Lung (tissue), 12 donors: ENCODE data around the gene CCDC9B. TPM values are rescaled to one million over a fixed set of nuclear protein-coding genes. Genes with fewer than 3 reads are reported as not detected.

ENCODE experiments used
- ATAC-seq: fragments of 200-7000 bp; cut with Tn5 transposase; one replicate; pipeline ENCODE4 v1.9.1; 2020; ENCODE audit warnings: moderate number of reproducible peaks; ENCODE audit not compliant: insufficient read depth, low FRiP score
- DNase-seq, 3 donors: peaks; one replicate each; pipeline ENCODE4 v3.0.0-alpha.2; 2013 to 2017
- H3K27ac ChIP-seq, 2 donors: one replicate each; pipeline ENCODE4 v1.5.1; 2013; ENCODE audit warnings: mild to moderate bottlenecking in 2 of 2, moderate library complexity in 2 of 2, control low read depth in 1 of 2, inconsistent platforms in 1 of 2, low read depth in 1 of 2, low read length in 1 of 2
- H3K27me3 ChIP-seq, 3 donors: one replicate each; pipeline ENCODE4 v1.5.1; 2013; ENCODE audit warnings: low read length in 2 of 3; ENCODE audit not compliant: control insufficient read depth in 3 of 3, insufficient read depth in 3 of 3
- H3K36me3 ChIP-seq, 4 donors: one replicate each; pipeline ENCODE4 v1.5.1; 2013; ENCODE audit warnings: low read length in 4 of 4, mild to moderate bottlenecking in 1 of 4, moderate library complexity in 1 of 4; ENCODE audit not compliant: control insufficient read depth in 4 of 4, insufficient read depth in 4 of 4
- H3K4me1 ChIP-seq, 5 donors: one replicate each; pipeline ENCODE4 v1.5.1; 2013; ENCODE audit warnings: low read length in 5 of 5, mild to moderate bottlenecking in 2 of 5, moderate library complexity in 1 of 5; ENCODE audit not compliant: control insufficient read depth in 5 of 5, insufficient read depth in 5 of 5
- H3K4me3 ChIP-seq: one replicate; pipeline ENCODE4 v1.5.1; 2013; ENCODE audit warnings: mild to moderate bottlenecking, control low read depth, moderate library complexity
- H3K9ac ChIP-seq, 2 donors: one replicate each; pipeline ENCODE4 v1.5.1; 2013; ENCODE audit warnings: low read length in 2 of 2, control low read depth in 1 of 2; ENCODE audit not compliant: insufficient read depth in 1 of 2
- H3K9me3 ChIP-seq, 4 donors: one replicate each; pipeline ENCODE4 v1.5.1; 2013; ENCODE audit warnings: low read length in 3 of 4, mild to moderate bottlenecking in 1 of 4, moderate library complexity in 1 of 4; ENCODE audit not compliant: control insufficient read depth in 4 of 4, insufficient read depth in 3 of 4
- CTCF ChIP-seq: IDR thresholded peaks from 2 replicates; pipeline ENCODE4 v1.5.1; 2012; ENCODE audit warnings: mild to moderate bottlenecking; ENCODE audit errors: control extremely low read depth, extremely low read depth
- WGBS, 2 donors: extraction: QIAGEN DNeasy Blood & Tissue Kit; methylation state at CpG; one replicate each; pipeline ENCODE4 v1.1.7; 2013; 5-methylcytosine and 5-hydroxymethylcytosine counted together
- polyA plus RNA-seq, 2 donors: library from polyadenylated mRNA; stranded (reverse); fragments of 200-250 nt; gene quantifications; one replicate each; pipeline ENCODE4 v1.2.1, GENCODE V29; 2013
- total RNA-seq, 2 donors: library from RNA; depleted of rRNA in 1 of 2; stranded (reverse); fragments of >200 nt in 1 of 2; gene quantifications; one replicate each; pipeline ENCODE4 v1.2.1, GENCODE V29; 2014 to 2021
- donor health status: control.
- donor health status: control.
- donor health status: Bipolar disorder and iron deficiency.
- donor health status: healthy.
- donor health status: DM: yes; HTN: yes; CAD: no.

The CCDC9B gene
- total and polyA plus RNA-seq, 4 donors: 4.4 to 42.1 (median 14.9) TPM

GRCh38 chr15:40323953-40324937, 16.5 kb downstream of the CCDC9B start:
- WGBS, 2 donors: 1% methylated on average over 77 to 101 of the region's 101 CpGs
- H3K27me3 ChIP-seq: peaks cover 0 to 2% (median 0%) of the 10 kb centered on the region in 3 donors
- DNase-seq (peak in 1 of 3 donors; percentile 60), ATAC-seq (no peak)
- H3K4me3 ChIP-seq: peak overlapping the region; percentile 70
- H3K9ac ChIP-seq: no peak overlapping the region
- H3K27ac ChIP-seq: peak overlapping the region; percentile 75 to 93
- no peak for TF ChIP-seq CTCF
- H3K36me3 ChIP-seq: peaks cover 0 to 5% (median 0%) of the 10 kb centered on the region in 4 donors
- H3K4me1 ChIP-seq: peaks cover 6 to 33% (median 17%) of the 10 kb centered on the region in 5 donors
- H3K9me3 ChIP-seq: no peaks in the 10 kb centered on the region

- Histone ChIP-seq H3K27ac (peak within 1 kb of the TSS; percentile 75 to 93), H3K4me1 (peaks cover 6 to 28% (median 15%) of the 10 kb centered on the region in 5 donors)
- TF ChIP-seq CTCF: peak; percentile 44
Measured at GRCh38 chr15:40323239-40323952, 17.3 kb downstream of the CCDC9B start, which contains the start of gene INAFM2. INAFM2 (plus strand) TSS chr15:40323692; CDS start chr15:40324056, 364 bp downstream.

GRCh38 chr15:40322531-40323238, 18.1 kb downstream of the CCDC9B start:
- Histone ChIP-seq H3K9ac (no peak overlapping the region), H3K27me3 (peaks cover 0 to 2% (median 0%) of the 10 kb centered on the region in 3 donors), H3K4me1 (peaks cover 6 to 23% (median 14%) of the 10 kb centered on the region in 5 donors), H3K27ac (peak overlapping the region; percentile 42 to 46), H3K36me3 (peaks cover 0 to 5% (median 0%) of the 10 kb centered on the region in 4 donors), H3K9me3 (no peaks in the 10 kb centered on the region), H3K4me3 (no peak overlapping the region)
- DNase-seq (peak in 2 of 3 donors; percentile 33 to 56), ATAC-seq (no peak)
- 58 to 61% methylated on average over 25 to 26 of the region's 26 CpGs for WGBS, 2 donors
- TF ChIP-seq CTCF: no peak

More at GRCh38 chr15:40323239-40323952, 17.3 kb downstream of the CCDC9B start, which contains the start of gene INAFM2:
- no peaks in the 10 kb centered on the region for H3K9me3 ChIP-seq
- WGBS, 2 donors: 0 to 1% methylated on average over 46 to 103 of the region's 103 CpGs
- H3K36me3 ChIP-seq: peaks cover 0 to 5% (median 0%) of the 10 kb centered on the region in 4 donors
- H3K4me3 ChIP-seq: peak within 1 kb of the TSS; percentile 70
- H3K27me3 ChIP-seq: peaks cover 0 to 2% (median 0%) of the 10 kb centered on the region in 3 donors
- ATAC-seq: peak; percentile 91
- H3K9ac ChIP-seq: no peak within 1 kb of the TSS
- peak; percentile 97 to 98 (median 97) for DNase-seq
